HG03521 (cell line): ENCODE results near the gene PCDH18.
"Not testable (repeated sequence)": the region's sequence is repeated elsewhere in the genome, so short reads cannot be mapped to it uniquely, and the experiment has no call there.

Experiments used
- ATAC-seq: cut with Tn5 transposase; IDR thresholded peaks from one replicate; pipeline ENCODE4 v1.9.1; 2021; ENCODE audit warnings: mild to moderate bottlenecking, moderate library complexity; ENCODE audit not compliant: unreplicated experiment

PCDH18 gene

DNA sequence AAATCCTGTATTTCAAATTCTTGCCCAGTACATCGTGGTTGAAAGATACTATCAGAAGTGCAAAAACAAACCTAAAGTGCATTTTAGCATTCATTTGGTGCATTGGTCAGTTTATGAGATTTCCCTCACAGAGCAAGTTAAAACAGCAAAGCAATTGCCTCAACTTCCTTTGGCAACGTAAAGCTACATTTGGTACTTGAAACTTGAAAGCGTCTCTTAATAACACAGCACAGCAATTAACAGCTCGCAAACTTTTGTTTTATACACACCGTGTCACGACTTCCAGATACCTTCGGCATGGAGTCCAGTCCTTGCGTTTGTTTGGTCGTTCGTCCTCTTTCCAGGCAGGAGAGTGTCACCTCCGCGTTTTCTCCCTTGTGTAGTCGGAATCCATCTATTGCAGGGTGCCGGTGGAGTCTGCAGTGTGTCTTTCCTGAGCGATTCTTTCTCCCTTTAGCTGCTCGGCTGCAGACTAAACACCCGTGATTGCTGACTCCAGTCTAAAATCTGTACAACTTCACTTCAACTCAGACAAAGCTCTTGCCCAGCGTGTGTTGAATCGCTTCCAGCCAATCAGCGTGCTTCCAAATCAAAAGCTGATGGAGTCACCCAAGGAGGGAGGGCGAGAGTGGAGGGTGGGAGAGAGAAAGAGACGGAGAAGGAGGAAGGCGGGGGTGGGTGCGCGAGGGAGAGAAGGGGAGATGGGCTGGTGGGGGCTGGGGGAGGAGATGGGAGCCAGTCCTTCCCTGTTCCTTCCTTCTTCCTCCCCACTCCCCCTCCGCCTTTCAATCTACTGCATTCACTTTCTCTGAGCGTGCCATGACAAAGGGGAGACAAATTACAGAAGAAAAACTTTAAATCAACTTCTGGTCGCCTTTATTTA lies at the start of gene PCDH18:
PCDH18 (minus strand) TSS at position 509 of the 883 bp plus-strand sequence; CDS start at position 103, 406 bp downstream.
- ATAC-seq, result peak; percentile 69

- ATAC-seq, result no peak
Observed at GRCh38 chr4:137576446-137576845, 44.2 kb upstream of the PCDH18 start.

- ATAC-seq, result no peak
Observed at GRCh38 chr4:137572647-137573046, 40.4 kb upstream of the PCDH18 start.

- ATAC-seq, result no peak
Observed at GRCh38 chr4:137572163-137572562, 39.9 kb upstream of the PCDH18 start.

DNA sequence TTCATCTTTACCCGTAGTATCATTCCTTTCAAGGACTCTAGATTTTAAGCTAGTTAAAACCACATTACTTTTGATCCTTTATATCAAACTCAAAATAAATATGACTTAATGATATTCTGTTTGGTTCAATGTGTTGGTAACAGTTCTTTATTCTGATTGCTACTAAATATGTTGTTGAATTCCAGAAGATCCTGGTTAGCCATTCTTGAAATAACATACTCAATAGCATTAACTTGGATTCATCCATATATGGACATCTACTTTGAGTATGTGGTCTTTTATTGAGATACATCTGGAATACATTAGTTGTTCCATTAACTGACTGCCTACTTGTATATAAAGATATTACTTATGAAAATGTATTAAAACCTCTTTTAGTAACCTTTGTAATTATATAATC lies 27.5 kb upstream of the PCDH18 start:
- ATAC-seq, result no peak

GRCh38 chr4:137558951-137559350 lies 26.7 kb upstream of the PCDH18 start:
- ATAC-seq, result no peak

- ATAC-seq, result no peak
Observed at GRCh38 chr4:137545461-137545861, 13.2 kb upstream of the PCDH18 start.

DNA sequence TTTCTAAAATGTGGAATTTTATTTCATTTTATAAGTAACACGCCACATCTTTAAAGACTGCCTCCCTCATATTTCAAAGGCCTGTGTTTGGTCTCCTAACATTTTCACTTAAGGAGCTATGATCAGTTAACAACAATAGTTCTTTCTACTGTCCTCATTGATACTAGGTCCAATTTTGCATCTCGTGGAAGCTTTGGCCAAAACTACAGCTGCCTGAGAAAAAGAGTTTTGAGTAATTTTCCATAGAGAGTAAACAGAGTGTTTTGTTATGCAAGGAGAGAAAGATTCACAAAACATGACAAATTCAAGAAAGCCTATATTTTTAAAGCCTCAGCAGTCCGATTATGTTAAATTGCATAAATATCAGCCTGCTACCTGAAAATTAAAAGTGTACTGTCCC lies 11.4 kb upstream of the PCDH18 start:
- no peak for ATAC-seq

GRCh38 chr4:137543198-137543597 lies 10.9 kb upstream of the PCDH18 start:
- no peak for ATAC-seq

DNA sequence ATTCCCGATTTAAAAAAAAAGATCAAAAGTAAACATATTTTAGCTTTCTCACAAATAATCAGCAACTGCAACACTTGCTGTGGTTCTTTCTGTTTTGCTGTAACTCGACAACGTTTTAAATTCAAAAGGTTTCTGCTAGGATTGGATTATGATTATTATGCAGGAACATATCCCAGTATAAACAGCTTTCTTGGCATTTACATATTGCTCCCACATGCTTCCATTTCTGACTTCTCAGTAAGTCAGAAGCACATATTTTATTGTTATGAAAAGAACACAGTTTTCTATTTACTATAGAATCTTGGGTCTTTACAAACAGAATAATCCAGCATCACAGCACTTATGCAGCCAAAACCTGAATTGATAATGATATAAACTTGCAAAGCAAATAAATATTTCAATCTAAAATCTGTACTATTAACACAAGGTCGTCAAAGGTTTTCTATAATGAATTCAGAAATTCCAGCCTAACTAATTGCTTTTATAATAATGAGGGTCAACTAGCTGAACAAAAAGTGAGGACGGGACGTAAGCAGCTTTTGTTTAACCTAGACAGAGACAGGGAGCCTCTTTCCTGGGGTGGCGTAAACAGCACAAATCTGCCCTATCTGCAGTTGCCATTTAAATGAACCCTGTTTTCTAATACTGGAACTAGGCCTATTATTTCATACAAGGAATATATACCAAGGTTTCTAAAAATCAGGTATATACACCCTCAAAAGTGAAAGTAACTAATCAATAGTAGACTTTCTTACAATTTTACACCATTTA lies 9.8 kb upstream of the PCDH18 start:
- no peak for ATAC-seq

GRCh38 chr4:137541181-137541580 lies 8.9 kb upstream of the PCDH18 start:
- no peak for ATAC-seq

GRCh38 chr4:137540356-137540755 lies 8.1 kb upstream of the PCDH18 start:
- ATAC-seq, result no peak

- no peak for ATAC-seq
Observed at GRCh38 chr4:137538526-137538925, 6.2 kb upstream of the PCDH18 start.

DNA sequence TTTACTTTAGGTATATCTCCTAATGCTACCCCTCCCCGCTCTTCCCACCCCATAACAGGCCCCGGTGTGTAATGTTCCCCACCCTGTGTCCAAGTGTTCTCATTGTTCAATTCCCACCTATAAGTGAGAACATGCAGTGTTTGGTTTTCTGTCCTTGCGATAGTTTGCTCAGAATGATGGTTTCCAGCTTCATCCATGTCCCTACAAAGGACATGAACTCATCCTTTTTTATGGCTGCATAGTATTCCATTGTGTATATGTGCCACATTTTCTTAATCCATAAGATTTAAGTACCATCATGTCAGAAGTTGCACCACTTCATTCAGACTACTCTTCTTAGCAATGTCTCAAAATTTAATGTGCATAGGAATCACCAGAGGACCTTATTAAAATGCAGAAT lies 5.5 kb upstream of the PCDH18 start:
- ATAC-seq, result not testable (repeated sequence)

- ATAC-seq, result no peak
Observed at GRCh38 chr4:137536789-137537561, 4.7 kb upstream of the PCDH18 start.

- no peak for ATAC-seq
Observed at GRCh38 chr4:137535718-137536117, 3.4 kb upstream of the PCDH18 start.

GRCh38 chr4:137534516-137534915 lies 2.2 kb upstream of the PCDH18 start:
- ATAC-seq, result no peak

DNA sequence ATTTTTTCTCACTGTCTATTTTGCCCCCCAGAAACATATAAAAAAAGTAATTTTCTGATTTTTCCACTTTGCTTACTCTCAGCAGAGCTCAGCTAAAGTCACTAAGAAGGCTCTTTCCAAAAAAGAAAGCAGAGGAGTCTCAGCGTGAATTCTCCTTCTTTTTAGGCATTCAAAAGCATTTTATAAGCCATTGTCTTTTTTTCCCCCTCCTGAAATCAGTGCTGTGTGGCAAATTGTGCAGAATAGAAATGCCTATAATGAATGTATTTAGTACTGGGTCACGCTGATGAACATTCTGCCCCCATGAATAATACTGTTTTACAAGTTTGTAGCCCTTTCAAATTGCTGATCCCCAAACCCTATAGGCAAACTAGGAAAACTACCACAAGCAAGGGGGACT lies 1.6 kb upstream of the PCDH18 start:
- no peak for ATAC-seq

GRCh38 chr4:137532869-137533236 lies 559 bp upstream of the PCDH18 start:
- no peak for ATAC-seq

DNA sequence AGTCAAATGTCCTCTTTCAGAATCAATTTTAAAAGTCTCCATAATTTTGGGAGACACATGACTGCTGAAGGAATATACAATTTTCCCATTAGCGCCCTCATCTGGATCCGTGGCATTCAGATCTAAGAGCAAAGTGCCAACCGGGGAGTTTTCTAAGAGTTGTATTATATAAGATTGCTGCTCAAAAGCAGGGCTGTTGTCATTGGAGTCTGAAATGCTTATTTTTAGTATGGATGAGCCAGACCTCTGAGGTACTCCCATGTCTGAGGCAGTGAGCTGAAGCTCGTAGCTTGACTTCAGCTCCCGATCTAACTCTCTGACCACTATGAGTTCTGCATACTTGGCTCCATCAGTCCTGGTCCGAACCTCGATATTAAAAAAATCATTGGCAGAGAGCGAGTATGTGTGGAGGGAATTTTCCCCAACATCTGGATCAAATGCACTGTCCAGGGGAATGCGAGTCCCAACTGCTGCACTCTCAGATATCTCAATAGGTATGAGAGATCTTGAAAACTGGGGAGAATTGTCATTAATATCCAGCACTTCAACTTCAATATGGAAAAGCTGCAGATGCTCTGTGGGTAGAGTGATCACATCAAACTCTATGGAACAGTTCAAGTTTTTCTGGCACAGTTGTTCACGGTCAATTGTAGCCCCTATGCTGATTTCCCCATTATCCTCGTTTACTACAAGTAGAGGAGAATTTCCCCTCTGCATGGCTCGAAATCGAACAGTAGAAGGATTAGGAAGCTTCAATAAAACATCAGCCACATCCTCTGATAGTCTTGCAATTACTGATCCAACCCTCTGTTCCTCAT lies 917 bp downstream of the PCDH18 start:
- no peak for ATAC-seq
